D721Med (cell line): Measurements from ENCODE around the gene GDI1.

Experiments used
- DNase-seq: peaks from one replicate; pipeline ENCODE4 v3.0.0; 2011; ENCODE audit warnings: low spot score; ENCODE audit not compliant: insufficient read length
- FAIRE-seq: peaks from 2 replicates; lab custom pipeline; 2011; peaks lifted over from hg19 to GRCh38; lab: Jason Lieb, UNC
- TF ChIP-seq, protein P1 (sequence below): IDR thresholded peaks from 2 replicates; pipeline ENCODE4 v1.5.1; 2012; ENCODE audit warnings: mild to moderate bottlenecking, control low read depth; ENCODE audit not compliant: insufficient read depth; ENCODE audit errors: missing control alignments

Gene GDI1

DNA sequence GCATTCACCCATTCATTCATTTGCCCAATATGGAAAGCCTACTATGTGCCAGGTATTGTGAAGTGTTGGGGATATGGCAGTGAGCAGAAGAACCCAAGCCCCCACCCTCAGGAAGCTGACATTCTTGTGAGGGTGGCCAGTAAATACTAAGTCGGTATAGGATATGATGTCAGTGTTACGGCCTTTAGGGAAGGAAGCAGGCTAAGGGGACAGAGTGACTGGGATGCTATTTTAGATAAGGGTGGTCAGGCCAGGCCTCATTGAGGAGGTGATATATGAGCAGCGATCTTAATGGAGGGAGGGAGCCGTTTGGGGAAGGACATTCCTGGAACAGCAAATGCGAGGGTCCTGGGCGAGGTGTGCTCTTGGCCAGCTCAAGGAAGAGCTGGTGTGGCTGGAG is 6.5 kb upstream of the GDI1 start:
- TF ChIP-seq, protein P1, sequence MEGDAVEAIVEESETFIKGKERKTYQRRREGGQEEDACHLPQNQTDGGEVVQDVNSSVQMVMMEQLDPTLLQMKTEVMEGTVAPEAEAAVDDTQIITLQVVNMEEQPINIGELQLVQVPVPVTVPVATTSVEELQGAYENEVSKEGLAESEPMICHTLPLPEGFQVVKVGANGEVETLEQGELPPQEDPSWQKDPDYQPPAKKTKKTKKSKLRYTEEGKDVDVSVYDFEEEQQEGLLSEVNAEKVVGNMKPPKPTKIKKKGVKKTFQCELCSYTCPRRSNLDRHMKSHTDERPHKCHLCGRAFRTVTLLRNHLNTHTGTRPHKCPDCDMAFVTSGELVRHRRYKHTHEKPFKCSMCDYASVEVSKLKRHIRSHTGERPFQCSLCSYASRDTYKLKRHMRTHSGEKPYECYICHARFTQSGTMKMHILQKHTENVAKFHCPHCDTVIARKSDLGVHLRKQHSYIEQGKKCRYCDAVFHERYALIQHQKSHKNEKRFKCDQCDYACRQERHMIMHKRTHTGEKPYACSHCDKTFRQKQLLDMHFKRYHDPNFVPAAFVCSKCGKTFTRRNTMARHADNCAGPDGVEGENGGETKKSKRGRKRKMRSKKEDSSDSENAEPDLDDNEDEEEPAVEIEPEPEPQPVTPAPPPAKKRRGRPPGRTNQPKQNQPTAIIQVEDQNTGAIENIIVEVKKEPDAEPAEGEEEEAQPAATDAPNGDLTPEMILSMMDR = no peak
- DNase-seq (no peak), FAIRE-seq (no peak)

DNA sequence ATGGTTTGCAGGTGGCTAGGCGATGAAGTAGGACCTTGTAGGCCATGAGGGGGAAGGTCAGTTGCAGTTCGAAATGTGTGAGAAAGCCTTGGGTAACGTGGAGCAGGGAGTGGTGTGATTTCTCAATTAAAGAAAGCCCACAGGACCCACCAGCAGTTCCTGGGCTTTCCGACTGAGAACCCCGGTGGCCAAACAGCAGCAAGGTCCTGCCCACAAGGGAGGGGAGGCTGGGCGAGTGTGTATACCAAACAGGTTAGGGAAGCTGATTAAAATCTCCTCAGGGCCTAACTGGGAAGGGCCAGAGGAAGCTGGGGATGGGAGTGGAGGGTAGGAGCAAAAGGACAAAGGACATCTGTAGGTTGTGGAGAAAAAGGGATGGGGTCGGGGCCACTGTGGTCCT is 6.0 kb upstream of the GDI1 start:
- FAIRE-seq = no peak
- TF ChIP-seq, protein P1 = no peak
- DNase-seq = no peak

DNA sequence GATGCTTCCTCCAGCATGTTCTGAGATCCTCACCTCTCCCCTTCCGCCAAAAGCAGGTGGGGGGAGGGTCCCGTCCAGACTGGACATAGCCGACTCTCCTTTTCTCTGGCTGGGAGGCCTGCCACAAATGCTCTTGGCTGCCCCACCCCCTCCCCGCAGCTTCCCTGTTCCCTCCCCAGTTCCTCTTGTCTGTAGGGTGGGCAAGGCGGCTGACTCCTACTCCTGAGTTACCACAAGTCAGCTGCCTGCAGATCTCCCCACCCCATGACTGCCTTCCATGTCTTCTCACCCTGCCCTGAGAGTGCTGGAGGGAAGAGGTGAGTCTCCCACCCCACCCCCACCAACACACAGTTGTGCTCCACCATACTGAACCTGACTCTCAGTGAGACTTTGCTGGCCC is 5.6 kb upstream of the GDI1 start:
- DNase-seq (no peak), FAIRE-seq (no peak)
- TF ChIP-seq, protein P1 = no peak

DNA sequence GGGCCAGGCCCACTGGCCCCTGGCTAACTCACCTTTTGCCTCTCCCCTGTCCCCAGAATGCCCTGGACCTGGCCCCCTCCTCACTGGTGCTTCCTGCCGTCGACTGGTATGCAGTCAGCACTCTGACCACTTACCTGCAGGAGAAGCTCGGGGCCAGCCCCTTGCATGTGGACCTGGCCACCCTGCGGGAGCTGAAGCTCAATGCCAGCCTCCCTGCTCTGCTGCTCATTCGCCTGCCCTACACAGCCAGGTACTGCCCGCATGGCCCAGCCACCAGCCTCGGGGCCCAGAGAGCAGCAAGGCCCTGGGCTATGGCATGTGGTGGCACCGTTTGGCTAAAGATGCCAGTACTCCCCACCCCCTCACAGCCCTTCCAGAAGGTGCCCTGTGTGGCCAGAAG is 4.7 kb upstream of the GDI1 start:
- TF ChIP-seq, protein P1 = no peak
- no peak for DNase-seq
- no peak for FAIRE-seq

DNA sequence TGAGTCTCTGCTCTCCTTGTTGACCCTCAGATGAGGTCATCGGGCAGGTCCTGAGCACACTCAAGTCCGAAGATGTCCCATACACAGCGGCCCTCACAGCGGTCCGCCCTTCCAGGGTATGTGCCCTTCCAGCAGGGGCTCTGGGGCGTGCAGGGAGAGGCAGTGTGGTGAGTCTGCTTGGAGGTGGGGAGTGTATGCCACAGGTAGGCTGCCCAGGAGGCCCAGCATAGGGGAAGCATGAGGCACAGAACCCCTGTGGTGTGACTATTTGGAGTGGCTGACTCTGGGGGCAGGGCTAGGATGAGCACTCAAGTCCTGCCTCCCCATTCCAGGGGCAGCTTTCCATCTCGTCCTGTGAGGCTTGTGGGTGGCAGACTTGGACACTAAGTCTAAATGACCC is 3.3 kb upstream of the GDI1 start:
- DNase-seq = no peak
- TF ChIP-seq, protein P1 = no peak
- FAIRE-seq = no peak

DNA sequence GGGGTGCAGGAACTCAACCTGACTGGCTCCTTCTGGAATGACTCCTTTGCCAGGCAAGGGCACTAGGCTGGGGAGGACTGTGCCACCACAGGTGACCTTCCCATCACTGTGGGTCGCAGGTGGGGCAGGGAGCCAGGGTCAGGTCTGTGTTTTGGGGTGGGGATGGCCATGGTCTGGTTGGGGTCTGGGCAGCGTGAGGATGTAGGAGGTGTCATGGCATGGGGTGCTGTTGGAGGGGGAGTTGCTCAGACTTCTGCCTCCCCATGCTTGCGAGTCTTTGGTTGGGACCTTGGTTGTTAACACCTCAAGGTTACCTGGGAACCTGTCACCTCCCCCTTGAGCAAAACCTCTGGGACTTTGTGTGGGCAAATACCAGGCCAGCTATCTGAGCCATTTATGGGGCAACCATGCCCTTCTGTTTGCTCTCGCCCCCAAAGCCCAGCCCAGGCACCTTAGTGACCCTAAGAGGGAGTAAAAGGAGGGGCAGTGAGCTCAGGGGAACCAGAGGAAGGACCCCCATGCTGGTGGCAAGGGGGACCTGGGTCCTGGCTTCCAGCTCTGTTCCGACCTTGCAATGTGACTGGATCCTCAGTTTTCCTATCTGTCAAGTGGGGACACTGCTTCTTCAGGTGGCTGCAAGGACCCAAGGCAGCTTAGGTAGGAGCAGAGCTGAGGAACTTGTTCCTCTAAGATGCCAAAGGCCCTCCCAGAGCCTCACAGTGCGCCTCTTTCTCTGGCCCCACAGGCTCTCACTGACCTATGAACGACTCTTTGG is 2.4 kb upstream of the GDI1 start:
- no peak for FAIRE-seq
- TF ChIP-seq, protein P1 = no peak
- no peak for DNase-seq

DNA sequence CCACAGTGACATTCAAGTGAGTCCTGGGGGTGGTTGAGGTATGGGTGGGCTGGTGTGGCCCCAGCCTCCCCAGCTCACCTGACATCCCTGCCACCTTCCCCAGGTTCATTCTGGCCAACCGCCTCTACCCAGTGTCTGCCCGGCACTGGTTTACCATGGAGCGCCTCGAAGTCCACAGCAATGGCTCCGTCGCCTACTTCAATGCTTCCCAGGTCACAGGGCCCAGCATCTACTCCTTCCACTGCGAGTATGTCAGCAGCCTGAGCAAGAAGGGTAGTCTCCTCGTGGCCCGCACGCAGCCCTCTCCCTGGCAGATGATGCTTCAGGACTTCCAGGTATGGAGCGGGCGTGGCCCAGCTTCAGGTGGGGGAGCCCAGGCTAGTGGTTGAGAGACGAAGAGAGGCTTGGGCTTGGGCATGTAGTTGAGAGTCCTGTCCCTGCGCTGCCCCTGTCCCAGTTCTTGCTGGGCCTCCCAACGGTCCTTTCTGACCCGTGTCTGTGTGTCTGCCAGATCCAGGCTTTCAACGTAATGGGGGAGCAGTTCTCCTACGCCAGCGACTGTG is 1.7 kb upstream of the GDI1 start:
- DNase-seq = no peak
- no peak for FAIRE-seq
- TF ChIP-seq, protein P1 = no peak
